Ovary (tissue), 3 donors: Measurements from ENCODE around the gene NOX1.
"Not testable (repeated sequence)": the region's sequence is repeated elsewhere in the genome, so short reads cannot be mapped to it uniquely, and the experiment has no call there.

Source experiments
- EP300 ChIP-seq: sonication (generic); formaldehyde crosslinking; IDR thresholded peaks from one replicate; pipeline ENCODE4 v1.6.1; 2017; ENCODE audit warnings: antibody characterized with exemption
- TF ChIP-seq, protein P1 (sequence below), 3 donors: fragments of 450-650 bp in 2 of 3; fragments of 200-600 bp in 1 of 3; IDR thresholded peaks; one replicate each; pipeline versions ENCODE4 v1.5.1 to v1.8.0; 2016 to 2022; ENCODE audit warnings: antibody characterized with exemption in 3 of 3, mild to moderate bottlenecking in 1 of 3
- donor health status: DM: no; HTN: no; CAD: no.

DNA sequence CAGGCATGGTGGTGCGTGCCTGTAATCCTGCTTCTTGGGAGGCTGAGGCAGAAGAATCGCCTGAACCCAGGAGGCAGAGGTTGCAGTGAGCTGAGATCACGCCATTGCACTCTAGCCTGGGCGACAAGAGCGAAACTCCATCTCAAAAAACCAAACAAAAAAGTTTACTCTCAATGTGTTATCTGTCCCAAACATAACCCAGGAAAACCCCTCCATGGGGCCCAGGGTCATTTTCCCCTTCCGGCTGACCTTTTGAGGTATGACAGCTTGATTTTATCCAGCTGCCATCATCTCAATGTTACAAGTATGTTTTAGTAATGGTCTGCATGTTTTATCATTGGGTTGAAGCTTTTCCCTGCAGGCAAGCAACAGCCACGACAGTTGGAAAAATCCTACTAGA lies 77.8 kb downstream of the NOX1 start:
- TF ChIP-seq EP300 = not testable (repeated sequence)
- TF ChIP-seq, protein P1, sequence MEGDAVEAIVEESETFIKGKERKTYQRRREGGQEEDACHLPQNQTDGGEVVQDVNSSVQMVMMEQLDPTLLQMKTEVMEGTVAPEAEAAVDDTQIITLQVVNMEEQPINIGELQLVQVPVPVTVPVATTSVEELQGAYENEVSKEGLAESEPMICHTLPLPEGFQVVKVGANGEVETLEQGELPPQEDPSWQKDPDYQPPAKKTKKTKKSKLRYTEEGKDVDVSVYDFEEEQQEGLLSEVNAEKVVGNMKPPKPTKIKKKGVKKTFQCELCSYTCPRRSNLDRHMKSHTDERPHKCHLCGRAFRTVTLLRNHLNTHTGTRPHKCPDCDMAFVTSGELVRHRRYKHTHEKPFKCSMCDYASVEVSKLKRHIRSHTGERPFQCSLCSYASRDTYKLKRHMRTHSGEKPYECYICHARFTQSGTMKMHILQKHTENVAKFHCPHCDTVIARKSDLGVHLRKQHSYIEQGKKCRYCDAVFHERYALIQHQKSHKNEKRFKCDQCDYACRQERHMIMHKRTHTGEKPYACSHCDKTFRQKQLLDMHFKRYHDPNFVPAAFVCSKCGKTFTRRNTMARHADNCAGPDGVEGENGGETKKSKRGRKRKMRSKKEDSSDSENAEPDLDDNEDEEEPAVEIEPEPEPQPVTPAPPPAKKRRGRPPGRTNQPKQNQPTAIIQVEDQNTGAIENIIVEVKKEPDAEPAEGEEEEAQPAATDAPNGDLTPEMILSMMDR (IDR thresholded peaks at IDR 0.05) = not testable (repeated sequence)
